ENCODE data around the gene FNTB. TPM values are rescaled to one million over a fixed set of nuclear protein-coding genes. Genes with fewer than 3 reads are reported as not detected.

Gene FNTB
- total and polyA plus RNA-seq, 8 donors, result 4.6 to 9.5 (median 6.7) TPM

GRCh38 chr14:64948612-64949210, 38.0 kb upstream of the FNTB start:
- intact Hi-C loops (cut with DNase I), result no loop called here
- ATAC-seq (no peak), DNase-seq (no peak), FAIRE-seq (no peak)
- Histone ChIP-seq H3K4me3 (no peak overlapping the region), H3K27me3 (no peaks in the 10 kb centered on the region), H3K9me3 (no peaks in the 10 kb centered on the region), H3K27ac (no peak overlapping the region), H3K4me1 (peaks cover 0 to 4% (median 0%) of the 10 kb centered on the region in 3 donors), H3K36me3 (peaks cover 0 to 4% (median 0%) of the 10 kb centered on the region in 3 donors)
- 94 to 97% methylated on average over 8 of the region's 8 CpGs for WGBS, 2 donors
- TF ChIP-seq CTCF (IDR thresholded peaks at IDR 0.05), result no peak

- no peaks in the 10 kb centered on the region for H3K4me1 ChIP-seq
- intact Hi-C loops (cut with DNase I), result no loop called here
- no peak for TF ChIP-seq CTCF (IDR thresholded peaks at IDR 0.05)
- no peak overlapping the region for H3K4me3 ChIP-seq
- H3K36me3 ChIP-seq, result peaks cover 0 to 4% (median 0%) of the 10 kb centered on the region in 3 donors
- H3K27me3 ChIP-seq, result no peaks in the 10 kb centered on the region
- 93 to 96% methylated on average over 8 of the region's 8 CpGs for WGBS, 2 donors
- FAIRE-seq (no peak), ATAC-seq (no peak), DNase-seq (peak in 1 of 6 donors; percentile 30)
- no peak overlapping the region for H3K27ac ChIP-seq
- no peaks in the 10 kb centered on the region for H3K9me3 ChIP-seq
Observed at GRCh38 chr14:64950889-64951288, 35.8 kb upstream of the FNTB start.

- ATAC-seq, result no peak
Observed at GRCh38 chr14:64951291-64951690, 35.4 kb upstream of the FNTB start.

GRCh38 chr14:64951724-64952123, 35.0 kb upstream of the FNTB start:
- TF ChIP-seq CTCF (IDR thresholded peaks at IDR 0.05), result no peak
- Histone ChIP-seq H3K4me3 (no peak overlapping the region), H3K36me3 (peaks cover 0 to 4% (median 0%) of the 10 kb centered on the region in 3 donors), H3K27me3 (no peaks in the 10 kb centered on the region), H3K27ac (no peak overlapping the region), H3K4me1 (no peaks in the 10 kb centered on the region), H3K9me3 (no peaks in the 10 kb centered on the region)
- DNase-seq (peak in 1 of 6 donors; percentile 27), ATAC-seq (no peak), FAIRE-seq (no peak)
- intact Hi-C loops (cut with DNase I), result no loop called here

More at GRCh38 chr14:64951291-64951690, 35.4 kb upstream of the FNTB start:
- no peak overlapping the region for H3K4me3 ChIP-seq
- peaks cover 0 to 4% (median 0%) of the 10 kb centered on the region in 3 donors for H3K36me3 ChIP-seq
- intact Hi-C loops (cut with DNase I), result no loop called here
- H3K27me3 ChIP-seq, result no peaks in the 10 kb centered on the region
- H3K4me1 ChIP-seq, result no peaks in the 10 kb centered on the region
- TF ChIP-seq CTCF (IDR thresholded peaks at IDR 0.05), result no peak
- no peak for FAIRE-seq
- peak in 1 of 6 donors; percentile 35 for DNase-seq
- no peaks in the 10 kb centered on the region for H3K9me3 ChIP-seq
- no peak overlapping the region for H3K27ac ChIP-seq
- WGBS, 2 donors, result 95 to 98% methylated on average over 8 of the region's 8 CpGs

- Histone ChIP-seq H3K4me3 (no peak overlapping the region), H3K36me3 (peaks cover 0 to 4% (median 0%) of the 10 kb centered on the region in 3 donors), H3K27me3 (no peaks in the 10 kb centered on the region), H3K27ac (no peak overlapping the region), H3K4me1 (no peaks in the 10 kb centered on the region), H3K9me3 (no peaks in the 10 kb centered on the region)
- ATAC-seq (peak in 1 of 4 donors; percentile 41), DNase-seq (peak in 1 of 6 donors; percentile 19), FAIRE-seq (no peak)
- no peak for TF ChIP-seq CTCF (IDR thresholded peaks at IDR 0.05)
- 83 to 86% methylated on average over 7 of the region's 7 CpGs for WGBS, 2 donors
- intact Hi-C loops (cut with DNase I), result no loop called here
Observed at GRCh38 chr14:64952598-64953309, 33.9 kb upstream of the FNTB start.

Data from pancreas (tissue), 10 donors.